Smooth muscle cell (in vitro differentiated cells): Measurements from ENCODE around the gene SPN. TPM values are rescaled to one million over a fixed set of nuclear protein-coding genes. Genes with fewer than 3 reads are reported as not detected.

ENCODE experiments used
- DNase-seq: peaks from one replicate; lab custom pipeline; 2025; ENCODE audit not compliant: unreplicated experiment; lab: John Stamatoyannopoulos, UW
- H2AFZ ChIP-seq: fragments of 200-600 bp; sonication (generic); 2 replicates; pipeline ENCODE4 v1.6.0; 2016; ENCODE audit warnings: antibody characterized with exemption, low read depth, mild to moderate bottlenecking
- H3F3A ChIP-seq: fragments of 200-600 bp; sonication (generic); 2 replicates; pipeline ENCODE4 v1.6.0; 2017; ENCODE audit warnings: antibody characterized with exemption, low read depth
- H3K27ac ChIP-seq: fragments of 200-600 bp; sonication (generic); 2 replicates; pipeline ENCODE4 v1.5.1; 2016; ENCODE audit warnings: low read depth, mild to moderate bottlenecking
- H3K27me3 ChIP-seq: fragments of 200-600 bp; sonication (generic); 2 replicates; pipeline ENCODE4 v1.6.1; 2016; ENCODE audit warnings: low read depth, mild to moderate bottlenecking
- H3K36me3 ChIP-seq: fragments of 200-600 bp; sonication (generic); 2 replicates; pipeline ENCODE4 v1.5.1; 2016; ENCODE audit warnings: low read depth
- H3K4me1 ChIP-seq: fragments of 200-600 bp; sonication (generic); 2 replicates; pipeline ENCODE4 v1.5.1; 2016; ENCODE audit warnings: low read depth
- H3K4me2 ChIP-seq: fragments of 200-600 bp; sonication (generic); 2 replicates; pipeline ENCODE4 v1.6.0; 2016; ENCODE audit warnings: mild to moderate bottlenecking
- H3K4me3 ChIP-seq: fragments of 200-600 bp; sonication (generic); 2 replicates; pipeline ENCODE4 v1.5.1; 2016; ENCODE audit warnings: mild to moderate bottlenecking
- H3K79me2 ChIP-seq: fragments of 200-600 bp; sonication (generic); 2 replicates; pipeline ENCODE4 v1.6.0; 2016; ENCODE audit warnings: low read depth, mild to moderate bottlenecking
- H3K9ac ChIP-seq: fragments of 200-600 bp; sonication (generic); 2 replicates; pipeline ENCODE4 v1.6.0; 2016; ENCODE audit warnings: low read depth
- H3K9me3 ChIP-seq: fragments of 200-600 bp; sonication (generic); replicated peaks from 2 replicates; pipeline ENCODE4 v1.5.1; 2016; ENCODE audit warnings: low read depth
- H4K20me1 ChIP-seq: fragments of 200-600 bp; sonication (generic); 2 replicates; pipeline ENCODE4 v1.6.0; 2016; ENCODE audit warnings: low read depth
- WGBS: methylation state at CpG from one replicate; pipeline ENCODE4 v1.1.7; 2016; ENCODE audit warnings: low lambda C conversion rate; 5-methylcytosine and 5-hydroxymethylcytosine counted together
- polyA plus RNA-seq: library from polyadenylated mRNA; unstranded; fragments of >200 nt; fragmentation: Nextera tagmentation; extraction: Ambion mirVana; gene quantifications from 2 replicates; pipeline ENCODE4 v1.2.1, GENCODE V29; 2016
- total RNA-seq: library from RNA; depleted of rRNA; stranded (reverse); fragments of >200 nt; gene quantifications from 2 replicates; pipeline ENCODE4 v1.2.3, GENCODE V29; 2014
- TF ChIP-seq, protein P1 (sequence below): fragments of 200-600 bp; sonication (generic); IDR thresholded peaks from 2 replicates; pipeline ENCODE4 v1.5.1; 2017; ENCODE audit warnings: borderline replicate concordance, mild to moderate bottlenecking, antibody characterized with exemption; ENCODE audit not compliant: insufficient read depth, poor library complexity, severe bottlenecking

The SPN gene
- total and polyA plus RNA-seq, 2 experiments from 2014 or later = not detected

- H4K20me1 ChIP-seq = no peaks in the 10 kb centered on the region
- no peaks in the 10 kb centered on the region for H3K9me3 ChIP-seq
- TF ChIP-seq, protein P1, sequence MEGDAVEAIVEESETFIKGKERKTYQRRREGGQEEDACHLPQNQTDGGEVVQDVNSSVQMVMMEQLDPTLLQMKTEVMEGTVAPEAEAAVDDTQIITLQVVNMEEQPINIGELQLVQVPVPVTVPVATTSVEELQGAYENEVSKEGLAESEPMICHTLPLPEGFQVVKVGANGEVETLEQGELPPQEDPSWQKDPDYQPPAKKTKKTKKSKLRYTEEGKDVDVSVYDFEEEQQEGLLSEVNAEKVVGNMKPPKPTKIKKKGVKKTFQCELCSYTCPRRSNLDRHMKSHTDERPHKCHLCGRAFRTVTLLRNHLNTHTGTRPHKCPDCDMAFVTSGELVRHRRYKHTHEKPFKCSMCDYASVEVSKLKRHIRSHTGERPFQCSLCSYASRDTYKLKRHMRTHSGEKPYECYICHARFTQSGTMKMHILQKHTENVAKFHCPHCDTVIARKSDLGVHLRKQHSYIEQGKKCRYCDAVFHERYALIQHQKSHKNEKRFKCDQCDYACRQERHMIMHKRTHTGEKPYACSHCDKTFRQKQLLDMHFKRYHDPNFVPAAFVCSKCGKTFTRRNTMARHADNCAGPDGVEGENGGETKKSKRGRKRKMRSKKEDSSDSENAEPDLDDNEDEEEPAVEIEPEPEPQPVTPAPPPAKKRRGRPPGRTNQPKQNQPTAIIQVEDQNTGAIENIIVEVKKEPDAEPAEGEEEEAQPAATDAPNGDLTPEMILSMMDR = no peak
- 95% methylated on average over 9 of the region's 9 CpGs for WGBS
- no peak overlapping the region for H3K4me2 ChIP-seq
- H3K79me2 ChIP-seq = no peaks in the 10 kb centered on the region
- H3K27ac ChIP-seq = no peak overlapping the region
- no peak overlapping the region for H3K9ac ChIP-seq
- H2AFZ ChIP-seq = no peak overlapping the region
- H3K4me3 ChIP-seq = no peak overlapping the region
- H3F3A ChIP-seq = no peaks in the 10 kb centered on the region
- no peaks in the 10 kb centered on the region for H3K36me3 ChIP-seq
- H3K27me3 ChIP-seq = no peaks in the 10 kb centered on the region
- H3K4me1 ChIP-seq = no peaks in the 10 kb centered on the region
- DNase-seq = no peak
Observed at GRCh38 chr16:29644338-29644857, 18.6 kb upstream of the SPN start.

DNA sequence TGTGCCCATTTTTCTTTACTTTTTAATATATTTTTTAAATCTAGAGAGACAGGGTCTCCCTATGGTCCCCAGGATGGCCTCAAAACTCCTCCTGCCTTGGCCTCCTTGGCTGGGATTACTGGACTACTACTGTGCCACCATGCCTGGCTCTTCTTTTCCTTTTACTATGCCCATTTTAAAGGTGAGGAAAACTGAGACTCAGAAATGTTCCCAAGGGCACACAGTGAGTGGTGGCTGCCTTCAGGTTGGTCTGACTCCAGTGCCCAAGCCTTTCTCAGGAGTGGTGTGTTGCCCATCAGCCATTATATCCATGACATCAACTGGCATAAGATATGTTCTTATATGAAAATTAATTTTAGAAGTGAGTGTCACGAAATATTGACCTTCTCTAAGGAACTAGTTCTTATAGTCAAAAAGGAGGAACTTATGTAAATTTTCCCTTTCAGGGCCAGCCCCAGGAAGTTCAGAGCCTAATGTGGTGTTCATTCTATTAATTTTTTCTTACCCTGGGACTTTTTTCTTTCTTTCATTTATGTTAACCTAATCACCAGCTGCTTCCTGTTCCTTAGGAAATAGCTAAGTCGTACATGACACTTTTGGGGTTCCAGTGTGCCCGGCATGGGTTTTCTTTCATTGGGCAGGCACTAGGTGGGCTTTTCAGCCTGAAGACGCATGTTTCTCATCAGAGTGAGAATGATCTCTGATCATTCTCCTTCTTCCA is 17.9 kb upstream of the SPN start:
- no peaks in the 10 kb centered on the region for H4K20me1 ChIP-seq
- 94% methylated on average over 4 of the region's 4 CpGs for WGBS

GRCh38 chr16:29645694-29646187 is 17.3 kb upstream of the SPN start:
- WGBS = 80% methylated on average over 4 of the region's 4 CpGs

More for the DNA sequence above, 17.9 kb upstream of the SPN start:
- no peak overlapping the region for H3K9ac ChIP-seq
- no peaks in the 10 kb centered on the region for H3F3A ChIP-seq
- H3K4me3 ChIP-seq = no peak overlapping the region
- H3K27me3 ChIP-seq = no peaks in the 10 kb centered on the region
- H3K4me2 ChIP-seq = no peak overlapping the region
- no peaks in the 10 kb centered on the region for H3K9me3 ChIP-seq
- TF ChIP-seq, protein P1 = no peak
- H3K79me2 ChIP-seq = no peaks in the 10 kb centered on the region
- no peaks in the 10 kb centered on the region for H3K36me3 ChIP-seq
- no peak for DNase-seq
- H3K4me1 ChIP-seq = no peaks in the 10 kb centered on the region
- H2AFZ ChIP-seq = no peak overlapping the region
- no peak overlapping the region for H3K27ac ChIP-seq

More at GRCh38 chr16:29645694-29646187, 17.3 kb upstream of the SPN start:
- Histone ChIP-seq H3K27me3 (no peaks in the 10 kb centered on the region), H3K4me3 (no peak overlapping the region), H3K9me3 (no peaks in the 10 kb centered on the region), H3K27ac (no peak overlapping the region), H3K79me2 (no peaks in the 10 kb centered on the region), H3K4me2 (no peak overlapping the region), H3F3A (no peaks in the 10 kb centered on the region), H2AFZ (no peak overlapping the region), H3K9ac (no peak overlapping the region), H3K36me3 (no peaks in the 10 kb centered on the region), H3K4me1 (no peaks in the 10 kb centered on the region), H4K20me1 (no peaks in the 10 kb centered on the region)
- TF ChIP-seq, protein P1 = no peak
- DNase-seq = no peak
